ENCODE results near the gene NT5DC1.

DNA sequence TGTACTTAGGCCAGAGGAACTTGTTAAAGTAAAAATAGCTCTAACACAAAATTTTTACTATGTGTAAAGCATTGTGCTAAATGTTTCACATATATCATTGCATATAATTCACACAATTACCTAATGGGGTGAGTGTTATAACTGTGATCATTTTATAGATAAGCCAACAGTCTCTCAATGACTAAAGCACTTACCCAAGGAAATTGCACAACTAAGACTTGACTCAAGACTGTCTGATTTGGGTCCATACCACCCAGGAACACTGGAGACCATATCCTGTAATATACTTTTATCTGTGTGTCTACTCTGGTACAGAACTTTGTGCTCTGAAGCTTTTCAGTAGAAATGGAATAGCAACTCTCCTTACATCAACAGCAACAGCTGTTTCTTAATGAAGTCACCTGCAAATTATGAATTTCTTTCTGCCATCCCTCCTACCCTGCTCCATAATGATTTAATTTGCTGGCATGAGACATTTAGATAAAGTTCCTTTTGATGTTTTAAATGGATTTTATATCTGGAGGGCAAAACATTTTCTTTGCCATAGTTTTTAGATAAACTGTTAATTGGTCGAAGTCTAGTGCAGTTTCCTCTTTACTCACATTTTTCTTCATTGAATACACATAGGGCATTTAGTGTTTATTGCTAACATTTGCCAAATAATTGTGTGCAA lies 105.7 kb downstream of the NT5DC1 start:
- TF ChIP-seq, protein P1, sequence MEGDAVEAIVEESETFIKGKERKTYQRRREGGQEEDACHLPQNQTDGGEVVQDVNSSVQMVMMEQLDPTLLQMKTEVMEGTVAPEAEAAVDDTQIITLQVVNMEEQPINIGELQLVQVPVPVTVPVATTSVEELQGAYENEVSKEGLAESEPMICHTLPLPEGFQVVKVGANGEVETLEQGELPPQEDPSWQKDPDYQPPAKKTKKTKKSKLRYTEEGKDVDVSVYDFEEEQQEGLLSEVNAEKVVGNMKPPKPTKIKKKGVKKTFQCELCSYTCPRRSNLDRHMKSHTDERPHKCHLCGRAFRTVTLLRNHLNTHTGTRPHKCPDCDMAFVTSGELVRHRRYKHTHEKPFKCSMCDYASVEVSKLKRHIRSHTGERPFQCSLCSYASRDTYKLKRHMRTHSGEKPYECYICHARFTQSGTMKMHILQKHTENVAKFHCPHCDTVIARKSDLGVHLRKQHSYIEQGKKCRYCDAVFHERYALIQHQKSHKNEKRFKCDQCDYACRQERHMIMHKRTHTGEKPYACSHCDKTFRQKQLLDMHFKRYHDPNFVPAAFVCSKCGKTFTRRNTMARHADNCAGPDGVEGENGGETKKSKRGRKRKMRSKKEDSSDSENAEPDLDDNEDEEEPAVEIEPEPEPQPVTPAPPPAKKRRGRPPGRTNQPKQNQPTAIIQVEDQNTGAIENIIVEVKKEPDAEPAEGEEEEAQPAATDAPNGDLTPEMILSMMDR (tag by site-specific recombination; IDR thresholded peaks at IDR 0.05): no peak
- no peak for TF ChIP-seq ZNF654 (tag by site-specific recombination; IDR thresholded peaks at IDR 0.05; ENCODE audit: low read depth)
- no peak for TF ChIP-seq HOXC10 (CRISPR knock-in tag; IDR thresholded peaks at IDR 0.05)
- TF ChIP-seq ZBTB8A (tag by site-specific recombination; IDR thresholded peaks at IDR 0.05): no peak
- no peak for TF ChIP-seq YY2 (tag by site-specific recombination; IDR thresholded peaks at IDR 0.05)
- no peak for TF ChIP-seq ZNF521 (tag by site-specific recombination; IDR thresholded peaks at IDR 0.05)
- no peak for TF ChIP-seq ZFP3 (tag by site-specific recombination; IDR thresholded peaks at IDR 0.05; ENCODE audit: low read depth)
